Astrocyte of the spinal cord (primary cell): ENCODE results near the gene OR10C1.

ENCODE experiments used
- DNase-seq: peaks from one replicate; pipeline ENCODE4 v3.0.0; 2011; ENCODE audit warnings: low read depth, low spot score
- H3K4me3 ChIP-seq: 2 replicates; pipeline ENCODE4 v1.5.1; 2011; ENCODE audit warnings: low read depth, mild to moderate bottlenecking, low read length, moderate library complexity
- CTCF ChIP-seq: IDR thresholded peaks from 2 replicates; pipeline ENCODE4 v1.5.1; 2012; ENCODE audit warnings: low read depth, mild to moderate bottlenecking, low read length, inconsistent platforms
- in situ Hi-C: cut with HindIII; loops from 2 replicates; pipeline ENCODE4 v1.10.0; 2017; ENCODE audit warnings: low sequenced_read_pairs

Gene OR10C1

GRCh38 chr6:29474996-29475395, 35.9 kb downstream of the OR10C1 start:
- in situ Hi-C loops = no loop called here
- H3K4me3 ChIP-seq = no peak overlapping the region
- DNase-seq = no peak
- no peak for TF ChIP-seq CTCF

DNA sequence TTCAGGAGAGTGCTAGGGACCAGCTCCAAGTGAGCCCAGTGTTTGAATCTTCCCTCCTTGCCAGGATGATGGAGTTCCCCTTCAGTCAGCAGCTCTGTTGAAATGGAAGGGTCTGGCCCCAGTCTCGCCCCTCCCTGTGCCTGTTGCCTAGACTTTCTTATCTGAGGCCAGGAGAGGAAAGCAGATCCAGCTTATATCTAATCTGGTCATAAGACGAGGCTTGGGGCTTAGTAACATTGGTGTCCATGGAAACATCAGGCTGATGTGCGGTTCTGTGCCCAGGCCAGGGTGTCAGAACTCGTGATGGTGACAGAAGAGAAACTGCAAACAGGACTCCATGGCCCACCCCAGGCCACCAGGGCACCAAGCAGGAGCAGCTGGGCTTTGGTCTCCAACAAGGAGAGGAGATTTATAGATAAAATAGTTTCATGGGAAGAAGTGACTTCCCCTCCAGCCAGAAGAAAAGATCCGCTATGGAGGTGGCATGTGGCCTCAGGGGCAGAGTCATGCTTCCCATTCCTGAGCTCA, 38.9 kb downstream of the OR10C1 start:
- no peak for DNase-seq
- no peak overlapping the region for H3K4me3 ChIP-seq
- no peak for TF ChIP-seq CTCF
- in situ Hi-C loops = no loop called here

- no peak for DNase-seq
- in situ Hi-C loops = no loop called here
- no peak for TF ChIP-seq CTCF
- H3K4me3 ChIP-seq = no peak overlapping the region
Observed at GRCh38 chr6:29478740-29479139, 39.6 kb downstream of the OR10C1 start.

GRCh38 chr6:29479560-29479959, 40.5 kb downstream of the OR10C1 start:
- H3K4me3 ChIP-seq = no peak overlapping the region
- DNase-seq = no peak
- TF ChIP-seq CTCF = no peak
- in situ Hi-C loops = no loop called here

DNA sequence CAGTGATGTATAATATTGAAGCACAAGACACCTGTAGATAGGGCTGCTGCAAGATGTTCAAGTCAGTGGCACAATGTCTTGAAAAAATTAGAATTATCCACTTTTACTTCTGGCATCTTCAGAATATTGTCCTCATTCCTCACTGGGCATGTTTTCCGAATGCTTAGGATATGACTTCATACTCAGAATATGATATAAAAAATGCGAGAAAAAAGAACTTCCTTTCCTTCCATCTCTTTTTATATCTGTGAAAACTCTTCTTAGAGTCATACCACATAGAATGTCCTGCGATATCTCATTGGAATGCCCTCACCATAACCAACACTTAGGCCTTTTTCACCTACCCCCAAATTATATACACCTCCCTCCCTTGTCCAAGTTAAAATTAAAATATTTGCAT, 44.1 kb downstream of the OR10C1 start:
- no peak for TF ChIP-seq CTCF
- no peak for DNase-seq
- in situ Hi-C loops = no loop called here
- H3K4me3 ChIP-seq = no peak overlapping the region

DNA sequence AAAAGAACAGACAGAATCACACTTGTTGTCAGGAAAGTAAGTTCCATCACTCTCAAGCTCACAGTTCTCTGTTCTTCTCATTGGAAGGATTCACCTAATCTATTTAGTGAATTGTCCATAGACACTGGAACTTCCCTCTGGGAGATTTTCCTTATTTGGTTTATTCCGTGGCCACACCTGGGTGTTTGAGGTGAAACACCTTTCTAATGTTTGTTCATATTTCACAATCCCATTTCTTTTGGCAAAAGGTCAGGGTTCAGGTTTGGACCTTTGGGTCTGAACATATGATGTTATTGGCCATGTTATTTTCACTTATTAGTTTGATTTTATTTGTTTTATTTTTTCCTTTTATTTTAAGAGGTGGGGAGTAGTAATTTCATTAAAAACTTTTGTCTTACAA, 44.6 kb downstream of the OR10C1 start:
- in situ Hi-C loops = no loop called here
- no peak for DNase-seq
- TF ChIP-seq CTCF = no peak
- no peak overlapping the region for H3K4me3 ChIP-seq

GRCh38 chr6:29486577-29486976, 47.5 kb downstream of the OR10C1 start:
- TF ChIP-seq CTCF = no peak
- in situ Hi-C loops = no loop called here
- H3K4me3 ChIP-seq = no peak overlapping the region
- peak; percentile 7 for DNase-seq
